Hepatocyte (in vitro differentiated cells): Measurements from ENCODE around the gene IRF5. TPM values are rescaled to one million over a fixed set of nuclear protein-coding genes. Genes with fewer than 3 reads are reported as not detected.

Experiments
- DNase-seq: peaks from one replicate; pipeline ENCODE4 v3.0.0-alpha.2; 2016; ENCODE audit warnings: low spot score
- H2AFZ ChIP-seq: fragments of 200-600 bp; sonication (generic); 2 replicates; pipeline ENCODE4 v1.6.0; 2016; ENCODE audit warnings: antibody characterized with exemption, mild to moderate bottlenecking
- H3K27ac ChIP-seq: fragments of 200-600 bp; sonication (generic); 2 replicates; pipeline ENCODE4 v1.5.1; 2016; ENCODE audit warnings: mild to moderate bottlenecking
- H3K27me3 ChIP-seq: fragments of 200-600 bp; sonication (generic); 2 replicates; pipeline ENCODE4 v1.6.1; 2016
- H3K36me3 ChIP-seq: fragments of 200-600 bp; sonication (generic); replicated peaks from 2 replicates; pipeline ENCODE4 v1.5.1; 2016; ENCODE audit warnings: low read depth; ENCODE audit not compliant: insufficient read depth
- H3K4me1 ChIP-seq: fragments of 200-600 bp; sonication (generic); 2 replicates; pipeline ENCODE4 v1.5.1; 2016; ENCODE audit warnings: mild to moderate bottlenecking, moderate library complexity; ENCODE audit not compliant: insufficient read depth
- H3K4me2 ChIP-seq: fragments of 200-600 bp; sonication (generic); 2 replicates; pipeline ENCODE4 v1.6.0; 2016
- H3K4me3 ChIP-seq: fragments of 200-600 bp; sonication (generic); 2 replicates; pipeline ENCODE4 v1.5.1; 2016; ENCODE audit warnings: mild to moderate bottlenecking
- H3K79me2 ChIP-seq: fragments of 200-600 bp; sonication (generic); 2 replicates; pipeline ENCODE4 v1.6.0; 2017; ENCODE audit warnings: mild to moderate bottlenecking
- H3K9me2 ChIP-seq: fragments of 200-600 bp; sonication (generic); replicated peaks from 2 replicates; pipeline ENCODE4 v1.6.0; 2017; ENCODE audit warnings: mild to moderate bottlenecking; ENCODE audit not compliant: insufficient read depth
- H3K9me3 ChIP-seq: fragments of 200-600 bp; sonication (generic); 2 replicates; pipeline ENCODE4 v1.5.1; 2016; ENCODE audit warnings: low read depth, mild to moderate bottlenecking
- H4K20me1 ChIP-seq: fragments of 200-600 bp; sonication (generic); 2 replicates; pipeline ENCODE4 v1.6.0; 2016; ENCODE audit warnings: mild to moderate bottlenecking; ENCODE audit not compliant: insufficient read depth, poor library complexity, severe bottlenecking
- CTCF ChIP-seq: fragments of 200-600 bp; sonication (generic); IDR thresholded peaks from 2 replicates; pipeline ENCODE4 v1.5.1; 2016; ENCODE audit warnings: antibody characterized with exemption, mild to moderate bottlenecking; ENCODE audit not compliant: poor library complexity
- EZH2 ChIP-seq: fragments of 200-600 bp; sonication (generic); IDR thresholded peaks from 2 replicates; pipeline ENCODE4 v1.6.1; 2016; ENCODE audit warnings: antibody characterized with exemption, mild to moderate bottlenecking, borderline replicate concordance
- EZH2phosphoT487 ChIP-seq: fragments of 200-600 bp; sonication (generic); IDR thresholded peaks from one replicate; pipeline ENCODE4 v1.6.1; 2018; ENCODE audit warnings: antibody characterized with exemption, mild to moderate bottlenecking, low read depth, moderate library complexity; ENCODE audit not compliant: unreplicated experiment, severe bottlenecking
- WGBS: methylation state at CpG from one replicate; pipeline ENCODE4 v1.1.6; 2016; ENCODE audit warnings: low lambda C conversion rate; ENCODE audit errors: missing lambda C conversion rate; 5-methylcytosine and 5-hydroxymethylcytosine counted together
- polyA plus RNA-seq: library from polyadenylated mRNA; unstranded; fragments of >200 nt; fragmentation: Nextera tagmentation; extraction: Ambion mirVana; gene quantifications from 2 replicates; pipeline ENCODE4 v1.2.1, GENCODE V29; 2016
- total RNA-seq: library from RNA; depleted of rRNA; stranded (reverse); fragments of >200 nt; gene quantifications from 2 replicates; pipeline ENCODE4 v1.2.3, GENCODE V29; 2014

Gene IRF5
- total and polyA plus RNA-seq, 2 experiments from 2014 or later: 0.73 TPM; not detected in 1

DNA sequence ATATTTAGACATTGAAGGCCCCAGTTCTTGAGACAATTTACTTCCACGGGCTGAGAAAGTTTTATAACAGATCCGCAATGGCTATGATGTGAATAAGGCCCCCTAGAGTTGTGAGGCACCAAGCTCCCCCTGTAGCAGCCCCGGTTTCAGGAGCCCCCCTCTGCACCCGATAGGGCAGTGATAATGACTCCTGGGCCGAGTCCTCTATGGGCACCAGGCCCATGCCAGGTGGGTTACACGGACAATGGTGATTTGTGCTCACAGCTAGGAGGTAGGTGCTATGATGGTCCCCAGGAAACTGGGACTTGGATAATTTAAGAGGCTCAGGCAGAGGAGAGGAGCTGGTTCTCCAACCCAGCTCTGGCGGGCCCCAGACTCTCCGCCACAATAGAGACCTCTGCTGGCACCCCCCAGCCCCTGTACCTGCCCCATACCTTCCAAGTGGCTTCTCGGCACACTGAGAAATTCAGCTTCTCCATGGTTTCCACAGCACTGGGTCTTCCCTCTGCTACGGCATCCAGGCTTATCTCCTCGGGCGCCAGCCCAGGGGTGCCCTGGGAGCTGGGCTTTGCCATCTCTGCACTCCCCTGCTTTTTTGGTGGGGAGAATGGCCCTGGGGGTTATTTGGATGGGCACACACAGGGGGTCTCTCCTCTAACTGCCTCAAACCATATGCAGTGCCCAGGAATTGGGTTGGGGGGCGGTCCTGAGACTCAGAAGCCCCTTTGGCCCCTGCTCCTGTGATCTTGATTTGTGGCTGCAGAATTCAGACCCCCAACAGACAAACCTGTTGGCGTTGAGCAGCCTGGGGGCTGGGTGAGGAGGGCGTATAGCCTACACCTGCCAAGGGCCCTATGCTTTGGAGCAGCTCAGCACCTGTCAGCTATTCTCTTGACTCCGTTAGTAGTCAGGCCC lies 15.0 kb upstream of the IRF5 start:
- no peak for DNase-seq
- no peak overlapping the region for H3K27ac ChIP-seq
- TF ChIP-seq EZH2phosphoT487 (no peak), EZH2 (no peak), CTCF (no peak)
- H4K20me1 ChIP-seq: no peaks in the 10 kb centered on the region
- H3K4me3 ChIP-seq: no peak overlapping the region
- no peaks in the 10 kb centered on the region for H3K36me3 ChIP-seq
- 86% methylated on average over 16 of the region's 16 CpGs for WGBS
- peaks cover 42% of the 10 kb centered on the region for H3K27me3 ChIP-seq
- no peaks in the 10 kb centered on the region for H3K4me1 ChIP-seq
- H2AFZ ChIP-seq: no peak overlapping the region
- no peak overlapping the region for H3K4me2 ChIP-seq
- no peaks in the 10 kb centered on the region for H3K9me2 ChIP-seq
- no peaks in the 10 kb centered on the region for H3K79me2 ChIP-seq
- no peaks in the 10 kb centered on the region for H3K9me3 ChIP-seq

- TF ChIP-seq EZH2 (no peak), CTCF (no peak), EZH2phosphoT487 (no peak)
Measured at GRCh38 chr7:128923411-128923800, 14.3 kb upstream of the IRF5 start.

GRCh38 chr7:128924707-128925588 lies 12.8 kb upstream of the IRF5 start:
- 75% methylated on average over 8 of the region's 8 CpGs for WGBS
- H3K79me2 ChIP-seq: no peaks in the 10 kb centered on the region

More at GRCh38 chr7:128923411-128923800, 14.3 kb upstream of the IRF5 start:
- H3K27me3 ChIP-seq: peaks cover 39% of the 10 kb centered on the region
- no peaks in the 10 kb centered on the region for H3K4me1 ChIP-seq
- no peak overlapping the region for H3K4me2 ChIP-seq
- H3K4me3 ChIP-seq: no peak overlapping the region
- H3K79me2 ChIP-seq: no peaks in the 10 kb centered on the region
- no peaks in the 10 kb centered on the region for H3K9me2 ChIP-seq
- DNase-seq: no peak
- no peak overlapping the region for H3K27ac ChIP-seq
- H4K20me1 ChIP-seq: no peaks in the 10 kb centered on the region
- WGBS: 85% methylated on average over 5 of the region's 5 CpGs
- H3K9me3 ChIP-seq: no peaks in the 10 kb centered on the region
- H3K36me3 ChIP-seq: no peaks in the 10 kb centered on the region
- no peak overlapping the region for H2AFZ ChIP-seq

More at GRCh38 chr7:128924707-128925588, 12.8 kb upstream of the IRF5 start:
- no peaks in the 10 kb centered on the region for H3K9me2 ChIP-seq
- DNase-seq: no peak
- H3K4me2 ChIP-seq: no peak overlapping the region
- no peaks in the 10 kb centered on the region for H3K36me3 ChIP-seq
- H3K27me3 ChIP-seq: peaks cover 24% of the 10 kb centered on the region
- TF ChIP-seq EZH2phosphoT487 (no peak), EZH2 (no peak), CTCF (no peak)
- H3K4me3 ChIP-seq: no peak overlapping the region
- no peaks in the 10 kb centered on the region for H3K4me1 ChIP-seq
- no peaks in the 10 kb centered on the region for H4K20me1 ChIP-seq
- no peak overlapping the region for H3K27ac ChIP-seq
- no peaks in the 10 kb centered on the region for H3K9me3 ChIP-seq
- no peak overlapping the region for H2AFZ ChIP-seq
